ENCODE data around the gene KRTAP12-4. TPM values are rescaled to one million over a fixed set of nuclear protein-coding genes. Genes with fewer than 3 reads are reported as not detected.

KRTAP12-4 gene
- total RNA-seq, 4 donors from 2014 or later = not detected

GRCh38 chr21:44626262-44626661 lies 28.2 kb downstream of the KRTAP12-4 start:
- TF ChIP-seq CTCF (IDR thresholded peaks at IDR 0.05) (no peak), POLR2A (IDR thresholded peaks at IDR 0.05) (no peak)
- DNase-seq = peak in 1 of 3 donors; percentile 39
- H3K36me3 ChIP-seq = no peaks in the 10 kb centered on the region

GRCh38 chr21:44625756-44626155 lies 28.7 kb downstream of the KRTAP12-4 start:
- H3K36me3 ChIP-seq = no peaks in the 10 kb centered on the region
- DNase-seq = no peak
- H3K9me3 ChIP-seq = peaks cover 0 to 13% (median 4%) of the 10 kb centered on the region in 4 donors
- no peak overlapping the region for H3K27ac ChIP-seq
- H3K27me3 ChIP-seq = no peaks in the 10 kb centered on the region
- H3K4me3 ChIP-seq = no peak overlapping the region
- no peak for TF ChIP-seq CTCF (IDR thresholded peaks at IDR 0.05)
- no peak for TF ChIP-seq POLR2A (IDR thresholded peaks at IDR 0.05)
- H3K4me1 ChIP-seq = no peaks in the 10 kb centered on the region

More at GRCh38 chr21:44626262-44626661, 28.2 kb downstream of the KRTAP12-4 start:
- peaks cover 0 to 13% (median 3%) of the 10 kb centered on the region in 4 donors for H3K9me3 ChIP-seq
- no peaks in the 10 kb centered on the region for H3K27me3 ChIP-seq
- no peak overlapping the region for H3K4me3 ChIP-seq
- H3K27ac ChIP-seq = no peak overlapping the region
- H3K4me1 ChIP-seq = no peaks in the 10 kb centered on the region

- H3K4me3 ChIP-seq = no peak overlapping the region
- DNase-seq = no peak
- H3K27me3 ChIP-seq = no peaks in the 10 kb centered on the region
- H3K9me3 ChIP-seq = peaks cover 0 to 8% (median 2%) of the 10 kb centered on the region in 4 donors
- no peaks in the 10 kb centered on the region for H3K4me1 ChIP-seq
- no peak overlapping the region for H3K27ac ChIP-seq
- H3K36me3 ChIP-seq = no peaks in the 10 kb centered on the region
- TF ChIP-seq POLR2A (IDR thresholded peaks at IDR 0.05) (no peak), CTCF (IDR thresholded peaks at IDR 0.05) (no peak)
These were observed 30.9 kb downstream of the KRTAP12-4 start for GRCh38 chr21:44623575-44623974.

- H3K27me3 ChIP-seq = no peaks in the 10 kb centered on the region
- TF ChIP-seq CTCF (IDR thresholded peaks at IDR 0.05) (no peak), POLR2A (IDR thresholded peaks at IDR 0.05) (no peak)
- DNase-seq = no peak
- no peaks in the 10 kb centered on the region for H3K4me1 ChIP-seq
- no peak overlapping the region for H3K27ac ChIP-seq
- H3K36me3 ChIP-seq = no peaks in the 10 kb centered on the region
- no peak overlapping the region for H3K4me3 ChIP-seq
- H3K9me3 ChIP-seq = peaks cover 0 to 8% (median 2%) of the 10 kb centered on the region in 4 donors
These were observed 34.6 kb downstream of the KRTAP12-4 start for GRCh38 chr21:44619886-44620285.

GRCh38 chr21:44618909-44619308 lies 35.5 kb downstream of the KRTAP12-4 start:
- H3K27ac ChIP-seq = peak overlapping the region; percentile 5 to 65 (median 44)
- TF ChIP-seq CTCF (IDR thresholded peaks at IDR 0.05) (no peak), POLR2A (IDR thresholded peaks at IDR 0.05) (no peak)
- no peaks in the 10 kb centered on the region for H3K4me1 ChIP-seq
- H3K4me3 ChIP-seq = no peak overlapping the region
- peak in 2 of 3 donors; percentile 52 to 71 for DNase-seq
- H3K9me3 ChIP-seq = peaks cover 0 to 8% (median 2%) of the 10 kb centered on the region in 4 donors
- no peaks in the 10 kb centered on the region for H3K27me3 ChIP-seq
- H3K36me3 ChIP-seq = no peaks in the 10 kb centered on the region

- Histone ChIP-seq H3K4me1 (no peaks in the 10 kb centered on the region), H3K36me3 (no peaks in the 10 kb centered on the region), H3K27ac (peak overlapping the region; percentile 5 to 65 (median 44)), H3K9me3 (peaks cover 0 to 5% (median 2%) of the 10 kb centered on the region in 4 donors), H3K4me3 (no peak overlapping the region), H3K27me3 (no peaks in the 10 kb centered on the region)
- peak in 2 of 3 donors; percentile 45 to 56 for DNase-seq
- TF ChIP-seq CTCF (IDR thresholded peaks at IDR 0.05) = peak in 3 of 6 experiments; percentile 22 to 41 (median 31)
- TF ChIP-seq POLR2A (IDR thresholded peaks at IDR 0.05) = no peak
These were observed 36.0 kb downstream of the KRTAP12-4 start for GRCh38 chr21:44618504-44618903.
